Medulla oblongata (tissue), 1 donor: ENCODE measurements around the gene SATL1.
"Not testable (repeated sequence)": the region's sequence is repeated elsewhere in the genome, so short reads cannot be mapped to it uniquely, and the experiment has no call there.

Experiments used
- DNase-seq: peaks from one replicate; pipeline ENCODE4 v3.0.0-alpha.2; 2015; ENCODE audit errors: extremely low spot score

Gene SATL1

GRCh38 chrX:85243761-85244449 is at the start of gene SATL1, which contains the start of gene ZNF711:
Gene SATL1 (minus strand): TSS chrX:85243779. CDS start chrX:85108968, 134,811 bp downstream.
Gene ZNF711 (plus strand): TSS chrX:85243991. CDS start chrX:85247573, 3,582 bp downstream.
- peak; percentile 52 for DNase-seq

GRCh38 chrX:85288992-85289723 is 45.6 kb upstream of the SATL1 start:
- no peak for DNase-seq

GRCh38 chrX:85285286-85285685 is 41.7 kb upstream of the SATL1 start:
- DNase-seq: not testable (repeated sequence)

- peak; percentile 28 for DNase-seq
Observed at GRCh38 chrX:85244450-85245211, 1.1 kb upstream of the SATL1 start.

- DNase-seq: peak; percentile 4
Observed at GRCh38 chrX:85243155-85243554, 424 bp downstream of the SATL1 start.

GRCh38 chrX:85223359-85223758 is 20.2 kb downstream of the SATL1 start:
- no peak for DNase-seq

- DNase-seq: no peak
Observed at GRCh38 chrX:85221361-85221760, 22.2 kb downstream of the SATL1 start.

- DNase-seq: no peak
Observed at GRCh38 chrX:85215946-85216345, 27.6 kb downstream of the SATL1 start.

GRCh38 chrX:85213792-85214530 is 29.6 kb downstream of the SATL1 start:
- no peak for DNase-seq

- DNase-seq: no peak
Observed at GRCh38 chrX:85203461-85203970, 40.1 kb downstream of the SATL1 start.

- DNase-seq: no peak
Observed at GRCh38 chrX:85196319-85196718, 47.3 kb downstream of the SATL1 start.

GRCh38 chrX:85159644-85160043 is 83.9 kb downstream of the SATL1 start:
- no peak for DNase-seq

GRCh38 chrX:85140964-85141363 is 102.6 kb downstream of the SATL1 start:
- DNase-seq: no peak

GRCh38 chrX:85139422-85139821 is 104.2 kb downstream of the SATL1 start:
- DNase-seq: no peak

- DNase-seq: no peak
Observed at GRCh38 chrX:85136409-85136808, 107.2 kb downstream of the SATL1 start.

GRCh38 chrX:85115252-85115651 is 128.3 kb downstream of the SATL1 start:
- no peak for DNase-seq

GRCh38 chrX:85114776-85115175 is 128.8 kb downstream of the SATL1 start:
- DNase-seq: no peak

- DNase-seq: no peak
Observed at GRCh38 chrX:85114171-85114570, 129.4 kb downstream of the SATL1 start.

- no peak for DNase-seq
Observed at GRCh38 chrX:85113746-85114145, 129.8 kb downstream of the SATL1 start.

GRCh38 chrX:85112293-85112692 is 131.3 kb downstream of the SATL1 start:
- no peak for DNase-seq

GRCh38 chrX:85111347-85111746 is 132.2 kb downstream of the SATL1 start:
- DNase-seq: peak; percentile 3
